H1 (cell line): ENCODE measurements around the gene CXCL14. TPM values are rescaled to one million over a fixed set of nuclear protein-coding genes. Genes with fewer than 3 reads are reported as not detected.

Experiments used
- CHD2 ChIP-seq: IDR thresholded peaks from 2 replicates; pipeline ENCODE4 v1.6.1; 2012; ENCODE audit warnings: low read length, improper control_type of control experiment
- CHD7 ChIP-seq: fragments of 300-600 bp; sonication (generic); IDR thresholded peaks from 2 replicates; pipeline ENCODE4 v1.7.1; 2012; ENCODE audit warnings: low read length, moderate library complexity, mild to moderate bottlenecking, inconsistent platforms; ENCODE audit not compliant: insufficient replicate concordance
- CTBP2 ChIP-seq: IDR thresholded peaks from 2 replicates; pipeline ENCODE4 v1.7.0; 2011; ENCODE audit warnings: borderline replicate concordance, mild to moderate bottlenecking, moderate library complexity, mixed read lengths, low read length; ENCODE audit not compliant: insufficient read depth, insufficient read length
- KDM5A ChIP-seq: fragments of 200-600 bp; IDR thresholded peaks from 2 replicates; pipeline ENCODE4 v1.7.1; 2012; ENCODE audit warnings: mild to moderate bottlenecking, low read length, inconsistent platforms, mixed read lengths
- PHF8 ChIP-seq: fragments of 200-600 bp; sonication (generic); conservative IDR thresholded peaks from 2 replicates; pipeline ENCODE4 v1.7.1; 2012; ENCODE audit warnings: low read depth, mild to moderate bottlenecking, inconsistent platforms, low read length, moderate library complexity
- RAD21 ChIP-seq, 2 experiments: IDR thresholded peaks in 1 of 2; conservative IDR thresholded peaks in 1 of 2; 2 replicates each; pipeline ENCODE4 v1.6.1; 2011; ENCODE audit warnings: low read depth in 2 of 2, low read length in 2 of 2, improper control_type of control experiment in 1 of 2, inconsistent platforms in 1 of 2, mild to moderate bottlenecking in 1 of 2, moderate library complexity in 1 of 2
- RXRA ChIP-seq: IDR thresholded peaks from 2 replicates; pipeline ENCODE4 v1.6.1; 2011; ENCODE audit warnings: low read depth, mild to moderate bottlenecking, low read length, moderate library complexity; ENCODE audit not compliant: insufficient read depth
- SAP30 ChIP-seq: fragments of 300-600 bp; sonication (generic); IDR thresholded peaks from 2 replicates; pipeline ENCODE4 v1.7.1; 2012; ENCODE audit warnings: low read length, moderate library complexity, mild to moderate bottlenecking, inconsistent platforms; ENCODE audit not compliant: insufficient read depth, insufficient replicate concordance
- TAF1 ChIP-seq: IDR thresholded peaks from 2 replicates; pipeline ENCODE4 v1.6.1; 2011; ENCODE audit warnings: mild to moderate bottlenecking, low read depth, low read length
- TCF12 ChIP-seq: IDR thresholded peaks from 2 replicates; pipeline ENCODE4 v1.6.1; 2011; ENCODE audit warnings: low read depth, mild to moderate bottlenecking, low read length
- polyA plus RNA-seq, 7 experiments: library from polyadenylated mRNA; depleted of rRNA in 3 of 7; stranded (reverse) in 5 of 7; unstranded in 2 of 7; fragments of >200 nt in 5 of 7; fragments of 200-250 nt in 2 of 7; gene quantifications; 1 replicate in 5 of 7; 2 replicates in 1 of 7; 4 replicates in 1 of 7; pipeline versions ENCODE4 v1.2.1 to v1.2.3, GENCODE V29; 2011 to 2013; ENCODE audit warnings: missing spikeins in 2 of 7, mixed read lengths in 2 of 7
- total RNA-seq: library from RNA; stranded (reverse); fragmentation: NEBNext Ultra II Directional; extraction: Animal tissue kit (Norgen Biotek cat#: 25700); gene quantifications from 2 replicates; pipeline ENCODE4 v1.2.1, GENCODE V29; 2021

CXCL14 gene
- total and polyA plus RNA-seq, 2 of the 8 experiments (the other 6 are each of a cell fraction or from before 2014, with no cell fraction given) = 1.5 to 1.8 TPM

DNA sequence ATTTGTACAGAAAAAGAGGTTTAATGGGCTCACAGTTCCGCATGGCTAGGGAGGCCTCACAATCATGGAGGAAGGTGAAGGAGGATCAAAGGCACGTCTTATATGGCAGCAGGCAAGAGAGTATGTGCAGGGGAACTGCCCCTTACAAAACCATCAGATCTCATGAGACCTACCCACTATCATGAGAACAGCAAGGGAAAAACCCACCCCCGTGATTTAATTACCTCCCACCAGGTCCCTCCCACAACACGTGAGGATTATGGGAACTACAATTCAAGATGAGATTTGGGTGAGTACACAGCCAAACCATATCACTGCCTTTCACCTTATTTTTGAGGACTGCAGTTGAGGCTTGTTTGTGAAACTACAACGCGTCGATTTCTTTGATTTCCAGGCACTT, 22.2 kb downstream of the CXCL14 start (continued):
- no peak for TF ChIP-seq CHD7
- no peak for TF ChIP-seq CTBP2
- no peak for TF ChIP-seq CHD2
- no peak for TF ChIP-seq SAP30
- no peak for TF ChIP-seq TCF12
- TF ChIP-seq RXRA = no peak
- no peak for TF ChIP-seq RAD21 (IDR thresholded peaks at IDR 0.05 in 1 of 2, conservative IDR thresholded peaks at IDR 0.05 in 1 of 2; ENCODE audit: low read depth in 2 of 2, low read length in 2 of 2)
- no peak for TF ChIP-seq KDM5A
- no peak for TF ChIP-seq TAF1
- no peak for TF ChIP-seq PHF8
- TF ChIP-seq, all 59 proteins: peak for 0
